Neutrophil (primary cell): ENCODE data around the gene CCDC197.

Experiments
- H3K27ac ChIP-seq: fragments of 200-600 bp; sonication (generic); 2 replicates; pipeline ENCODE4 v1.5.1; 2016; ENCODE audit warnings: mild to moderate bottlenecking, moderate library complexity
- H3K27me3 ChIP-seq: fragments of 200-600 bp; sonication (generic); 2 replicates; pipeline ENCODE4 v1.6.0; 2016; ENCODE audit warnings: mild to moderate bottlenecking
- H3K36me3 ChIP-seq: fragments of 200-600 bp; sonication (generic); 2 replicates; pipeline ENCODE4 v1.5.1; 2017
- H3K4me1 ChIP-seq, 2 experiments: fragments of 200-600 bp in 1 of 2; sonication (generic) in 1 of 2; 1 replicate in 1 of 2; 2 replicates in 1 of 2; pipeline versions ENCODE4 v1.5.1 to v1.6.1; 2013 to 2016; ENCODE audit warnings: low read depth in 1 of 2, low read length in 1 of 2, mild to moderate bottlenecking in 1 of 2, moderate library complexity in 1 of 2; ENCODE audit not compliant: control insufficient read depth in 1 of 2, insufficient read depth in 1 of 2
- H3K4me3 ChIP-seq, 2 experiments: fragments of 200-600 bp in 1 of 2; sonication (generic) in 1 of 2; 1 replicate in 1 of 2; 2 replicates in 1 of 2; pipeline ENCODE4 v1.5.1; 2013 to 2016; ENCODE audit warnings: low read depth in 1 of 2, low read length in 1 of 2, mild to moderate bottlenecking in 1 of 2, moderate library complexity in 1 of 2
- H3K9me3 ChIP-seq: fragments of 200-600 bp; sonication (generic); 2 replicates; pipeline ENCODE4 v1.5.1; 2016
- TF ChIP-seq, protein P1 (sequence below): fragments of 200-600 bp; sonication (generic); IDR thresholded peaks from 2 replicates; pipeline ENCODE4 v1.5.1; 2016; ENCODE audit warnings: antibody characterized with exemption

Gene CCDC197

DNA sequence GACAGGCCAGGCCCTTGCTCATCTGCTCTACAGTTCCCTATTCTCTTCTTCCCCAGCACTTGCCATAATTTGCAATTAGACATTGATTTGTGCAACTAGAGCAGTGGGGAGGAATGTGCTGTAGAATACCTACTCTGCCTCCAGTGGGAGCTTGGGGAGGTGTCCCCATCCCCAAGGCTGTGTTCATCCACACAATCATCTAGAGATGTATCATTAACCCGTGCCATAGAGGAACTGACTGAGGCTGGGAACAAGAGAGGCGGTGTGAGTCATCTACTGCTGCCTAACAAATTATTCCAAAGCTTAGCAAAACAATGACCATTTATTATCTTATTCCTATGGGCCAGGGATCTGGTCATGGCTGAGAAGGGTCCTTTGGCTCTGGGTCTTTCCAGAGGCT, 23.9 kb downstream of the CCDC197 start:
- Histone ChIP-seq H3K27me3 (peaks cover 11% of the 10 kb centered on the region), H3K36me3 (no peaks in the 10 kb centered on the region), H3K4me1 (peaks cover 4 to 5% of the 10 kb centered on the region in 2 experiments), H3K9me3 (no peaks in the 10 kb centered on the region), H3K4me3 (no peak overlapping the region), H3K27ac (no peak overlapping the region)
- TF ChIP-seq, protein P1, sequence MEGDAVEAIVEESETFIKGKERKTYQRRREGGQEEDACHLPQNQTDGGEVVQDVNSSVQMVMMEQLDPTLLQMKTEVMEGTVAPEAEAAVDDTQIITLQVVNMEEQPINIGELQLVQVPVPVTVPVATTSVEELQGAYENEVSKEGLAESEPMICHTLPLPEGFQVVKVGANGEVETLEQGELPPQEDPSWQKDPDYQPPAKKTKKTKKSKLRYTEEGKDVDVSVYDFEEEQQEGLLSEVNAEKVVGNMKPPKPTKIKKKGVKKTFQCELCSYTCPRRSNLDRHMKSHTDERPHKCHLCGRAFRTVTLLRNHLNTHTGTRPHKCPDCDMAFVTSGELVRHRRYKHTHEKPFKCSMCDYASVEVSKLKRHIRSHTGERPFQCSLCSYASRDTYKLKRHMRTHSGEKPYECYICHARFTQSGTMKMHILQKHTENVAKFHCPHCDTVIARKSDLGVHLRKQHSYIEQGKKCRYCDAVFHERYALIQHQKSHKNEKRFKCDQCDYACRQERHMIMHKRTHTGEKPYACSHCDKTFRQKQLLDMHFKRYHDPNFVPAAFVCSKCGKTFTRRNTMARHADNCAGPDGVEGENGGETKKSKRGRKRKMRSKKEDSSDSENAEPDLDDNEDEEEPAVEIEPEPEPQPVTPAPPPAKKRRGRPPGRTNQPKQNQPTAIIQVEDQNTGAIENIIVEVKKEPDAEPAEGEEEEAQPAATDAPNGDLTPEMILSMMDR = no peak

DNA sequence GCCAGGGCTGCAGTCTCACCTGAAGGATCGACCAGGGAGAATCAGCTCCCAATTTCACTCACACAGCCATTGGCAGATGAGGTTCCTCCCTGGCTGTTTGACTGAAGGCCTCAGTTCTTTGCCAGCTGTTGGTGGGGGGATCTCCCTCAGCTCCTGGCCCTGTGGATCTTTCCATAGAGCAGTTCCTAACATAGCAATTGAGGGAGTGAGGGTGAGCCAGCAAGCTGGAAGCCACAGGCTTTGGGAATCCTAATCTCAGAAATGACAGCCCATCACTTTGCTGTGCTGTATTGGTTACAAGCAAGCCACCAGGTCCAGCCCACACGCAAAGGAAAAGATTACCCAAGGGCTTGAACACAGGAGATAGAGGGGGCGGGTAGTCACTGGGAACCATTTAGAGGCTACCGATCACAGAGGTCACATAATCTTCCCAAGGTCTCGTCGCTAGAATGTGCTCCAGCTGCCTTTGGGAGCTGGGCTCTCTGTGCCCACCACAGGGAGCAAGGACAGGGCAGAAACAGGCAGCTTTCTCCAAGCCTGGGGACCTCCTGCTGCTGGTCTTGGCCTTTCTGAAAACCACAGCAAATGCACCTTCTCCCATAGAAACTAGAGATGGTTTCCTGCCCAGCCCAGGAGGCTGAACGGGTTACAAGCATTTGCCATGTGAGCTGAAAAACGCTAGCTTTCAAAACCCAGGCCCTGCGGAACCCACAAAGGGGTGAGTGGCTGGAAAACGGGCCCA, 24.5 kb downstream of the CCDC197 start:
- TF ChIP-seq, protein P1 = no peak
- no peak overlapping the region for H3K4me3 ChIP-seq
- no peak overlapping the region for H3K27ac ChIP-seq
- no peaks in the 10 kb centered on the region for H3K9me3 ChIP-seq
- no peaks in the 10 kb centered on the region for H3K36me3 ChIP-seq
- H3K27me3 ChIP-seq = peaks cover 8% of the 10 kb centered on the region
- peaks cover 4 to 7% of the 10 kb centered on the region in 2 experiments for H3K4me1 ChIP-seq

- Histone ChIP-seq H3K36me3 (no peaks in the 10 kb centered on the region), H3K27me3 (peaks cover 8% of the 10 kb centered on the region), H3K4me3 (no peak overlapping the region), H3K9me3 (no peaks in the 10 kb centered on the region), H3K27ac (no peak overlapping the region), H3K4me1 (peaks cover 4 to 13% of the 10 kb centered on the region in 2 experiments)
- TF ChIP-seq, protein P1 = no peak
Observed at GRCh38 chr14:94022532-94023411, 25.7 kb downstream of the CCDC197 start.

- TF ChIP-seq, protein P1 = no peak
- H3K4me3 ChIP-seq = no peak overlapping the region
- H3K27ac ChIP-seq = no peak overlapping the region
- no peaks in the 10 kb centered on the region for H3K9me3 ChIP-seq
- no peaks in the 10 kb centered on the region for H3K27me3 ChIP-seq
- peaks cover 17 to 26% of the 10 kb centered on the region in 2 experiments for H3K4me1 ChIP-seq
- H3K36me3 ChIP-seq = no peaks in the 10 kb centered on the region
Observed at GRCh38 chr14:94024549-94024948, 27.4 kb downstream of the CCDC197 start.

DNA sequence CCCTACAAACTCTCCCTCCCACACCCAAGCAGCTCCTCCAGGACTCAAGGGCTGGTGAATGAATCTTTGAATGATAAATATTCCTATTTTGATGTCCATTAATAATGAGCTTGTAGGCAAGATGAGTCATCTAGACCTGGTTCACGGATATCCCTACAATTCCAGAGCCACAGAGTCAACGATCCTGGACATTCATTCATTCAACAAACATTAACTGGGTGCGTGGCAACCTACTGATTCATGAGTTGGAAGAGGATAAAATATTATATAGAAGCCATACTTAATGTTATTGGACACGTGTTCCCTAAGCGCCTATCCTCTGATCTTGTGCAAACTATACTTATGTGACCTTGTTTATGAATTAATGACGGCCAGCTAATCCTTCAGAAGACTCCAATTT, 28.6 kb downstream of the CCDC197 start:
- H3K4me3 ChIP-seq = peak overlapping the region; percentile 65 to 86
- no peak overlapping the region for H3K27ac ChIP-seq
- no peaks in the 10 kb centered on the region for H3K27me3 ChIP-seq
- H3K4me1 ChIP-seq = peaks cover 18 to 29% of the 10 kb centered on the region in 2 experiments
- no peaks in the 10 kb centered on the region for H3K9me3 ChIP-seq
- H3K36me3 ChIP-seq = no peaks in the 10 kb centered on the region
- TF ChIP-seq, protein P1 = no peak
